IgD-negative memory B cell (primary cell): ENCODE data around the gene SLC41A3. TPM values are rescaled to one million over a fixed set of nuclear protein-coding genes. Genes with fewer than 3 reads are reported as not detected.
"Not testable (repeated sequence)": the region's sequence is repeated elsewhere in the genome, so short reads cannot be mapped to it uniquely, and the experiment has no call there.

Experiments
- H3K27ac Mint-ChIP-seq, 3 donors: one replicate each; pipeline ENCODE4 v1.8.0; 2020 to 2022; ENCODE audit warnings: mild to moderate bottlenecking in 3 of 3, mixed read lengths in 3 of 3, moderate library complexity in 1 of 3
- H3K27me3 Mint-ChIP-seq: one replicate; pipeline ENCODE4 v1.8.0; 2021; ENCODE audit warnings: mixed read lengths
- H3K36me3 Mint-ChIP-seq: one replicate; pipeline ENCODE4 v1.8.0; 2020; ENCODE audit warnings: mild to moderate bottlenecking, mixed read lengths
- H3K4me1 Mint-ChIP-seq, 3 donors: one replicate each; pipeline ENCODE4 v1.8.0; 2020 to 2022; ENCODE audit warnings: mixed read lengths in 3 of 3, mild to moderate bottlenecking in 1 of 3
- H3K4me3 Mint-ChIP-seq, 4 donors: one replicate each; pipeline ENCODE4 v1.8.0; 2020 to 2022; ENCODE audit warnings: mild to moderate bottlenecking in 4 of 4, mixed read lengths in 4 of 4, moderate library complexity in 3 of 4
- H3K9me3 Mint-ChIP-seq, 3 donors: one replicate each; pipeline ENCODE4 v1.8.0; 2020 to 2021; ENCODE audit warnings: mixed read lengths in 3 of 3, mild to moderate bottlenecking in 1 of 3
- polyA plus RNA-seq: library from polyadenylated mRNA; unstranded; fragments of 300-500 nt; fragmentation: Illumina TruSeq; gene quantifications from one replicate; pipeline ENCODE4 v1.2.3, GENCODE V29; 2021

SLC41A3 gene
- polyA plus RNA-seq, 1 donor from 2014 or later, result 18.1 TPM

DNA sequence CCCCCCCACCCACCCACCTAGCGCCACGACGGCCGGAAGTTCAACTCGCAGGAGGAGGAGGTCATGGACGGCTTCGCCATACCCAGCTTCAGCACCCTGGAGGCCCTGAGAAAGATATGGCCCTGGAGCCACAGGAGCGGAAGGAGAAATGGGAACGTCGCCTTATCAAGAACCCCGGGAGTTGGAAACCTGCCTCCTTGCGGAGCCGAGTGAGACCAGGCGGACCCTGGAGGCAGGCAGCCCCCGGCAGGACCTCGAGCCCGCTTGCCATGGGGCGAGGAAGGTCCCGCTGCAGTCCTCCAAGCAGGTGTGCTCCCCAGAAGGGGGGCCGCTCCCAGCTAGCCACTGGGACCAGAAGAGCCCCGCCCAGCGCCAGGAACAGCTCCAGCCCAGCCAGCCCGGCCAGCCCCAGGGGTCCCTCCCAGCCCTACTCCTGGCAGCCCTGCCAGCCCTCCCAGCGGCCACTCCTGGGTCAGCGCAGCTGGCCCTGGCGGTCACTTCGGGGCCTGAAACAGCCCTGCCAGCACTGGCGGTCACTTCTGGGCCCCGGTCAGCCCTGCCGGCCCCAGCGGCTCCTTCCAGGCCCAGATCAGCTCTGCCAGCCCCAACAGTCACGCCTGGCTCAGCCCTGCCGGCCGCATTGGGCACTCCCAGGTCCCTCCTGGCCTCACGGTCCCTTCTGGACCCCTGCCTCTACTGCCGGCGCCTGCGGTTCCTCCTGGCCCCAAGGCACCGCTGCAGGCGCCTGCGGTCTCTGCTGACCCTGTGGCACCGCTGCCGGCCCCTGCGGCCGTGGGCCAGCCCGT lies 125.2 kb downstream of the SLC41A3 start:
- Mint-ChIP-seq H3K9me3 (peaks cover 0 to 4% (median 0%) of the 10 kb centered on the region in 3 donors), H3K4me3 (no peak overlapping the region), H3K27me3 (peaks cover 9% of the 10 kb centered on the region), H3K36me3 (peaks cover 3% of the 10 kb centered on the region), H3K4me1 (no peaks in the 10 kb centered on the region), H3K27ac (no peak overlapping the region)

DNA sequence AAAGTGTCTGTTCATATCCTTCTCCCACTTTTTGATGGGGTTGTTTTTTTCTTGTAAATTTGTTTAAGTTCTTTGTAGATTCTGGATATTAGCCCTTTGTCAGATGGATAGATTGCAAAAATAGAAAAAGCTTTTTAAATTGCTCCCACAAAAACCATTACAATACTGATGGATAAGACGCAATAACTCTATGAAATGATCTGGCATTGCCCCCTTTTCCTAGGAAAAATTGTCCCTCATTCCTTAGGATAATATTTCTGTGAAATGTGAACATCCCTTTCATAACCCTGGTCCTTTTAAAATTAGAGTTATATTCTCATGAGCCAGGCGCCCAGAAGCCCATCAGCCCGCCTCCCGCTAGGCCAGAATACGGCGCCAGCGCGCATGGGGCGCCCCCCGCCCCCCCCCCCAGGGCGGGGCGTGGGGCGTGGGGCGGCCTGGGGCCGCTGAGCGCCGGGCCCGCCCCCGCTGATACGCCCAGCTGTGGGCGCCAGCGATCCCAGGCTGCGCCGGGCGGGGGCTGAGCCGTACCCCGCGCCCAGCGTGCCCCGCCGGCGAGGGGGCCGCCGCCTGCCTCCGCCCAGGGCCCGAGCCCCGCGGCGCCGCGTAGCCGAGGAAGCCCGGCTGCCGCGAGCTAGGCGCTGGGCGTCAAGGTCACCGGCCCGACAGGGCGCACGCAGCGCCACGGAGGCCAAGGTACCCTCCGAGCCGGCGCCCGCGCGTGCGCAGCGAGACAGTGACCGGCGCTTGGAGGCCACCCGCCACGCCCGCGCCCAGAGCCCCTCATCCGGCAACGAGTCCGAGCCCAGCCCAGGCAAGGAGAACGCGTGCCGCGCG lies 126.0 kb downstream of the SLC41A3 start:
- Mint-ChIP-seq H3K27me3 (peaks cover 9% of the 10 kb centered on the region), H3K4me3 (no peak overlapping the region)

DNA sequence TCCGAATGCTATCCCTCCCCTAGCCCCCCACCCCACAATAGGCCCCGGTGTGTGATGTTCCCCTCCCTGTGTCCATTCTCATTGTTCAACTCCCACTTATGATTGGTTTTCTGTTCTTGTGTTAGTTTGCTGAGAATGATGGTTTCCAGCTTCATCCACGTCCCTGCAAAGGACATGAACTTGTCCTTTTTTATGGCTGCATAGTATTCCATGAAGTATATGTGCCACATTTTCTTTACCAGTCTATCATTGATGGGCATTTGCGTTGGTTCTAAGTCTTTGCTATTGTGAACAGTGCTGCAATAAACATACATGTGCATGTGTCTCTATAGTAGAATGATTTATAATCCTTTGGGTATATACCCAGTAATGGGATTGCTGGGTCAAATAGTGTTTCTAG lies 126.9 kb downstream of the SLC41A3 start:
- H3K27ac Mint-ChIP-seq, H3K4me1 Mint-ChIP-seq, H3K9me3 Mint-ChIP-seq, H3K36me3 Mint-ChIP-seq, H3K27me3 Mint-ChIP-seq, H3K4me3 Mint-ChIP-seq: not testable (repeated sequence)

More for the DNA sequence above, 126.0 kb downstream of the SLC41A3 start:
- H3K4me1 Mint-ChIP-seq, result no peaks in the 10 kb centered on the region
- H3K27ac Mint-ChIP-seq, result no peak overlapping the region
- H3K36me3 Mint-ChIP-seq, result peaks cover 3% of the 10 kb centered on the region
- H3K9me3 Mint-ChIP-seq, result peaks cover 0 to 4% (median 0%) of the 10 kb centered on the region in 3 donors

Other genes starting within 250 kb of the SLC41A3 start
- gene ROPN1B, start 114.9 kb downstream of the SLC41A3 start, polyA plus RNA-seq, result not detected
- not detected for gene ALDH1L1, start 96.5 kb upstream of the SLC41A3 start, polyA plus RNA-seq